ENCODE results near the gene CEMIP2.

The CEMIP2 gene

DNA sequence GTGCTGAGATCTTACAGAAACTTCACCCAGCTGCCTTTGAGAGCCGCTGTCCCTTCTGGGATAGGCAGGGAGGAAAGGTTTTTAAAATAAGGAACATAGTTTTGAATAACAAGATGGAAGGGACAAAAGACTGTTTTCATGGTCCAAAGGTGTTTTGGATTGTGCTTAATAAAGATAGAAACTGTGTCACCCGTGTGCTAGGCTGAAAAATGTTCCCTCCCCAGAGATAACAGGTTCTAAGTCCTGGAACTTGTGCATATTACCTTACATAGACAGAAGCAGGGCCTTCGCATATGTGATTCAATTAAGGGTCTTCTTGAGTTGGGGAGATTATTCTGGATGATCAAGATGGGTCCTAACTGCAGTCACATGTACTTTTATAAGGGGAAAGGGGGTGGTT lies 1.9 kb upstream of the CEMIP2 start:
- TF ChIP-seq, protein P1, sequence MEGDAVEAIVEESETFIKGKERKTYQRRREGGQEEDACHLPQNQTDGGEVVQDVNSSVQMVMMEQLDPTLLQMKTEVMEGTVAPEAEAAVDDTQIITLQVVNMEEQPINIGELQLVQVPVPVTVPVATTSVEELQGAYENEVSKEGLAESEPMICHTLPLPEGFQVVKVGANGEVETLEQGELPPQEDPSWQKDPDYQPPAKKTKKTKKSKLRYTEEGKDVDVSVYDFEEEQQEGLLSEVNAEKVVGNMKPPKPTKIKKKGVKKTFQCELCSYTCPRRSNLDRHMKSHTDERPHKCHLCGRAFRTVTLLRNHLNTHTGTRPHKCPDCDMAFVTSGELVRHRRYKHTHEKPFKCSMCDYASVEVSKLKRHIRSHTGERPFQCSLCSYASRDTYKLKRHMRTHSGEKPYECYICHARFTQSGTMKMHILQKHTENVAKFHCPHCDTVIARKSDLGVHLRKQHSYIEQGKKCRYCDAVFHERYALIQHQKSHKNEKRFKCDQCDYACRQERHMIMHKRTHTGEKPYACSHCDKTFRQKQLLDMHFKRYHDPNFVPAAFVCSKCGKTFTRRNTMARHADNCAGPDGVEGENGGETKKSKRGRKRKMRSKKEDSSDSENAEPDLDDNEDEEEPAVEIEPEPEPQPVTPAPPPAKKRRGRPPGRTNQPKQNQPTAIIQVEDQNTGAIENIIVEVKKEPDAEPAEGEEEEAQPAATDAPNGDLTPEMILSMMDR (IDR thresholded peaks at IDR 0.05; ENCODE audit: borderline replicate concordance, insufficient read depth, low read depth, low read length) = no peak
- H3K4me3 ChIP-seq (ENCODE audit: low read depth, low read length) = no peak overlapping the region

DNA sequence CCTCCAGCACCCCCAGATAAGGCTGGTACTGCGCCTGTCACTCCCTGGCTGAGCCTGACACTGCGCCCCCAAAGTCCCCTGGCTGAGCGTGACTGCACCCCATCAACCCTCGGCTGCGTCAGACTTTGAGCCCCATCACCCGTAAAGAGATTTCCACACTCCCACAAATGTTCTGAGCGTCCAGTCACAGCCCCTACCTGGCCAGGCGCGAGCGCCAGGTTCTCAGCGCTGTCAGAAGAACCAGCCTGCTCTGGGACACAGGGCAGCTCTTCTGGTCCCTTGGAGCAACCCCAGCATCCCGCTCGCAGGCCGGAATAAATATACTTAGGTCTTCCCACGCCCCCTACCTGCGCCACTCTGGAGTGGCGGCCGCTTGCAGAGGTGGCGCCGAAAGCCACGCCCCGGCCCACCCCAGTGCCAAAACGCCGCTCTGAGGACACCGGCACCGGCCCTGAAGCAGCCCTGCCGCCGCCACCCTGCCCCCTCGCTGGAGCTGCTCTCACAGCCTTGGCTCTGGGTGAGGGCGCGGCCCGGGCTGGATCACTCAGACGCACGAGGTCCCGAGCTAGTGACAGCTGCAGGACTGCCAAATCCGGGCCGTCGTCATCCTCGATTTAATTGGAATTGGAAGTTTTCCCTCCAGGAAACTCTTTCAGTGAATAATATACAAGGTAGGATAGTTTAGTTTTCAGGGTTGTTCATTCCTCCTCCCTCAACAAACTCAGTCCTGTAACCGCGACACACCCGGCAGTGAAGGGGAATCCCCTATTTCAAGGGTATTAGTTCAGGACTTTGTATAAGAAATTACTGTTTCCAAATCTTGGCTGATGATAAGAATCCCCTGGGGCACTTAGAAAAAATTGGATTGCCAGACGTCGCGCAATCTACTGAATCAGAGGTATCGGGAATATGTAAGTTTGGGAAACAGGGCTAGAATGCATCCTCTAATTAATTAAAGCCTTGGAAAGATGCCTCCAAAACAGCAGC lies 1.2 kb upstream of the CEMIP2 start:
- H3K4me3 ChIP-seq (ENCODE audit: low read depth, low read length) = peak overlapping the region; percentile 47
- TF ChIP-seq, protein P1 (IDR thresholded peaks at IDR 0.05; ENCODE audit: borderline replicate concordance, insufficient read depth, low read depth, low read length) = no peak

DNA sequence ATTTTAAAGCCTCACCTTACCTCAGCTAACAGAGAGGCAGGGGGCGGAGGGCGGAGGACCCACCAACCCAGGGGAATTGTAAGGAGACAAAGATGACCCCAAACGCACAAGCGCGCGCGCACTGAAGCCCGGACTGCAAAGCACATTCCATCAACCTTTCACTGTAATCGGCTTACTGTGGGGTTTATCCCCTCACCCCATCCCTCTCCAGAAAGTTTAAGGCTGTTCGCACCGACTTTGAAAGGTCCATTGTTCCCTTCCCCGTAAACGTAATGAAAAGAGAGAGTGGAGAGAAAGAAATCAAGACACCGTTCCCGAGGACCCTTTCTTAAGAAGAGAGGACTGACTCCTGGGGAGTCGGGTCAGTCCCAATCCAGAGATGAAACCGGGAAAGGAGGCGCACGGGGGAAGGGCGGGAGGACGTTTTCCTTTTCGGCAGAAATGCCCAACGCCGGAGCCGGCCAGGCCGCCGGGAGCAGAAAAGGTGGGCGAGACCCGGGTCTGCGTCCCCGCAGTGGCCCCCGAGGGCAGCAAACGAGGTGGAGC lies 464 bp downstream of the CEMIP2 start:
- TF ChIP-seq, protein P1 (IDR thresholded peaks at IDR 0.05; ENCODE audit: borderline replicate concordance, insufficient read depth, low read depth, low read length) = no peak
- peak overlapping the region; percentile 63 for H3K4me3 ChIP-seq (ENCODE audit: low read depth, low read length)

DNA sequence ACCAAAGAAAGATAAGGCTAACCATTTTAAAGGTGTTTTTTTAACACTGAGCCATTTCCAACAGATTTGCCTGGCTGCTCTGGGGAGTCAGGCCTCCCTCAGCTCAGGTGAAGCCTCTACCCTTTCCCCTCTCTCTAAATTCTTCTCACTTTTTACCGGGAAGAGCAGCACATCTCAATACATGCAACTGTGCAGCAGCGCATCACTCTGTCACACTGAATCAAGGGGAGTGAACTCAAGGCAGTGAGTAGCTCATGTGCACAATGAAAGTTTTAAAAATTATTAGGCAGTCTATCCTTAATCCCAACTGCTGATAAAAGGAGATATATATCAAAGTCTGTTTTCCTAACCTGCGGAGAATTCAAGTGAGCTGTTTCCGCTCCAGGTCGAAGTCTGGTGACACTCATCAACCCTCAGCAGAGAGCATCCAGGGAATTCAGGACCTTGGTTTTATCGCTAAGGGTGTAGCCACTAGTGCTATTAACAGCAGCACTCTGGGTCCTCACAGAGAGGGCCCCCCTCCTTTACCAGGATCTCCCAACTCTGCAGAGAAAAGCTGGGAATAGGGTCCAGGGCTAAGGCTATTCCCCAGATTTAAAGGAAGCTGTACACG lies 1.0 kb downstream of the CEMIP2 start:
- TF ChIP-seq, protein P1 (IDR thresholded peaks at IDR 0.05; ENCODE audit: borderline replicate concordance, insufficient read depth, low read depth, low read length) = no peak
- H3K4me3 ChIP-seq (ENCODE audit: low read depth, low read length) = no peak overlapping the region

DNA sequence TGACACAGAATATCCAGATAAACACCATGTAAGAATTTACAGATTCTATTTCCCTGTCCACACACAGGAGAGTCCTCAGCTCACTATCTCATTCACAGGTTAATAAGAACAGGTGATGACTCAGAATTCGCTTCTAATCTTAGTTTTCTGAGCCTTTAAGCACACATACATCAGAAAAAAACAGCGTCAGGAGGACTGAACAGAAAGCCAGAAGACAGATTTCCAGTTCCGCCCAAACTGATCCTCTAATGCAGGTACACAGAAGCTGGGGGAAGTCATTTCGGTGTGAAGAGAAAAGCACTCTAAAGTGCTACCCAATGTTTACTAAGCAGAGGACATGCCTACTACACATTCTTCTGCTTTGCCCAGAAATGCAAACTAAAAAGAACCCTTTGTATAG lies 1.6 kb downstream of the CEMIP2 start:
- TF ChIP-seq, protein P1 (IDR thresholded peaks at IDR 0.05; ENCODE audit: borderline replicate concordance, insufficient read depth, low read depth, low read length) = no peak
- no peak overlapping the region for H3K4me3 ChIP-seq (ENCODE audit: low read depth, low read length)

DNA sequence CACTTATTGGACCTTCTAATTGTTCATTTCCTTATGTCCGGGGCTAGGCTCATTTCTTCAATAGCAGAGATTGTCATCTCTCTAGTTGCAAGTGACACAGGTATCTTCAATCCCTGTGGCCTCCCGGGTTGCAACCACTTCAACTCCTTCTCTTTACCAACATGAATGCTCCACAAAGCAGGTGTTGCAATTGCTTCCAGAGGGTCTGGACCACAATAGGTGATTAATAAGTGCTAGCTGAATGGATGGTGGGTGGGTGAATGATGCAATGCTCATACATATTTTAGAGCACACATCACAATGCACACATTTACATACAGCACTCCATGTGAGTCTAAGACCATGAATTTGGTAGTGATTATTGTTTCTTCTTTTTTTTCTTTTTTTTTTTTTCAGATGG lies 2.6 kb downstream of the CEMIP2 start:
- TF ChIP-seq, protein P1 (IDR thresholded peaks at IDR 0.05; ENCODE audit: borderline replicate concordance, insufficient read depth, low read depth, low read length) = no peak

More for the DNA sequence above, 2.6 kb downstream of the CEMIP2 start:
- H3K4me3 ChIP-seq (ENCODE audit: low read depth, low read length) = no peak overlapping the region
